Measurements from ENCODE around the gene IL24.

IL24 gene

DNA sequence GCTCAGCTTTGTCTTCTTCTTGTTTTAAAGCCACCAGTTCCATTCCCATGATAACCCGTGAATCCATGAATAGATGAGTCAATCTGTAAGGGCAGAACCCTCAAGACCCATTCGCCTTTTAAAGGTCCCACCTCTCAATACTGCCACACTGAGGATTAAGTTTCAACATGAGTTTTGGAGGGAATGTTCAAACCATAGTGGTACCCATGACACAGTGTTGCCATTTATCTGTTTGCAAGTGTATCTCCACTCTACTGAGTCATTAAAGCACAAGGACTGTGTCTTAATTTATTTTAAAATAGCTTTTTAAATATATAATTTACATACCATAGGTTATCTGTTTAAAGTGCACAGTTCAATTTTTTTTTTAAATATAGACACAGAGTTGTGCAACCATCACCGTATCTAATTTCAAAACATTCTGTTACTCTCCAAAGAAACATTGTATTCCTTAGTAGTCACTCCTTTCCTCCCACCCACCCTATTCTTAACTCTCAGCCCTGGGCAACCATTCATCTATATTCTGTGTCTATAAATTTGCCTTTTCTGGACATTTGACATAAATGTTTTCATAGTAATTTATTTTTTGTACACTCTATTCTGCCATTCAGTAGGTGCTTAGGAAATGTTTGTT lies 4.8 kb upstream of the IL24 start:
- TF ChIP-seq EP300 (IDR thresholded peaks at IDR 0.05; ENCODE audit: borderline replicate concordance): no peak
- TF ChIP-seq, protein P1, sequence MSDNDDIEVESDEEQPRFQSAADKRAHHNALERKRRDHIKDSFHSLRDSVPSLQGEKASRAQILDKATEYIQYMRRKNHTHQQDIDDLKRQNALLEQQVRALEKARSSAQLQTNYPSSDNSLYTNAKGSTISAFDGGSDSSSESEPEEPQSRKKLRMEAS (IDR thresholded peaks at IDR 0.05): no peak
- TF ChIP-seq CEBPB (IDR thresholded peaks at IDR 0.05): peak; percentile 62; the same call in 1 of the 2 replicates
- TF ChIP-seq TAF1 (IDR thresholded peaks at IDR 0.05; ENCODE audit: low read depth): no peak

DNA sequence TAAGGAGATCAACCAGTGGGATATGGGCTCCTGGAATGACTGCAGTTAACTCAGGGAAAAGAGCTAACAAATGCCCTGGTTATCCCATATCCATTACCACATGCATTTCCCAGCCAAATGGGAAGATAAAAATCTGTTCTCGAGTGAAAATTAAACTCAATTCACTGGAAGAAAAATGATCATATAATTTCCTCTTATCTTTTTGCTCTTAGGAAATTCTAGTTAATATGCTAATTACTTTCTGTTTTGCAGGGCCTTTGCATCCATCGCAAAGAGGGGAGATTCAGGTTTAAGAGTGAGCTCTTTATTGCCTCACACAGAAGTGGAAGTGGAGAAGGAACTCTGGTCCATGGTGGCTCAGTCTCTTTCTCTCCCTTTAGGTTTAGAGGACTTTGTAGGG lies 3.9 kb upstream of the IL24 start:
- TF ChIP-seq TEAD4 (IDR thresholded peaks at IDR 0.05) (no peak), RAD21 (IDR thresholded peaks at IDR 0.05; ENCODE audit: low read depth) (no peak), YY1 (IDR thresholded peaks at IDR 0.05; ENCODE audit: low read depth) (no peak), TCF12 (IDR thresholded peaks at IDR 0.05; ENCODE audit: low read depth) (no peak), NFIC (IDR thresholded peaks at IDR 0.05) (no peak), USF1 (IDR thresholded peaks at IDR 0.05) (no peak), TAF1 (IDR thresholded peaks at IDR 0.05; ENCODE audit: low read depth) (no peak), REST (IDR thresholded peaks at IDR 0.05; ENCODE audit: low read depth) (no peak), EGR1 (IDR thresholded peaks at IDR 0.05) (no peak), CEBPB (IDR thresholded peaks at IDR 0.05) (no peak), FOXM1 (IDR thresholded peaks at IDR 0.05; ENCODE audit: borderline replicate concordance, low read depth) (no peak), EP300 (IDR thresholded peaks at IDR 0.05; ENCODE audit: borderline replicate concordance) (no peak)
- TF ChIP-seq, protein P1 (IDR thresholded peaks at IDR 0.05): no peak

- no peak for TF ChIP-seq REST (IDR thresholded peaks at IDR 0.05; ENCODE audit: low read depth)
- no peak for TF ChIP-seq TCF12 (IDR thresholded peaks at IDR 0.05; ENCODE audit: low read depth)
- no peak for TF ChIP-seq RAD21 (IDR thresholded peaks at IDR 0.05; ENCODE audit: low read depth)
- TF ChIP-seq USF1 (IDR thresholded peaks at IDR 0.05): no peak
- TF ChIP-seq TEAD4 (IDR thresholded peaks at IDR 0.05): no peak
- no peak for TF ChIP-seq EGR1 (IDR thresholded peaks at IDR 0.05)
- TF ChIP-seq FOXM1 (IDR thresholded peaks at IDR 0.05; ENCODE audit: borderline replicate concordance, low read depth): no peak
- TF ChIP-seq, protein P1 (IDR thresholded peaks at IDR 0.05): no peak
- no peak for TF ChIP-seq EP300 (IDR thresholded peaks at IDR 0.05; ENCODE audit: borderline replicate concordance)
- no peak for TF ChIP-seq TAF1 (IDR thresholded peaks at IDR 0.05; ENCODE audit: low read depth)
- no peak for TF ChIP-seq ZBTB7A (IDR thresholded peaks at IDR 0.05; ENCODE audit: low read depth)
Observed at GRCh38 chr1:206895325-206895724, 1.9 kb upstream of the IL24 start.

DNA sequence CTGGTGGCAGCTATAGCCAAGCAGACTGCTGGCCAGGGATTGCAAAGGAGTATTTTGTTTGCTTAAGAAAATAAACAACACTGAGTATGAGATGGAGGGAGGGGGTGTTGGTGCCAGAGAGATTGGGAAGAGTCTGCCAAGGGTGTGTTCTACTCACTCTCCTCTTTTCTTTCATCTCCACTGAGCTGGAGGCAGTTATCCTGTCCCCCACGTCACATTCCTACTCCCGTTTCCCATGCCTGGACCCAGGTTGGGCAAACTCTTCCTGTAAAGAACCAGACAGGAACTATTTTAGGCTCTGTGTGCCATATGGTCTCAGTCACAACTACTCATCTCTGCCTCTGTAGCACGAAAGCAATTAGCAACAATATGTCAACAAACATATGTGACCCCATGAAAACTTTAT lies 1.4 kb upstream of the IL24 start:
- TF ChIP-seq, protein P1 (IDR thresholded peaks at IDR 0.05): no peak
- TF ChIP-seq FOXM1 (IDR thresholded peaks at IDR 0.05; ENCODE audit: borderline replicate concordance, low read depth) (no peak), TEAD4 (IDR thresholded peaks at IDR 0.05) (no peak), RAD21 (IDR thresholded peaks at IDR 0.05; ENCODE audit: low read depth) (no peak), CEBPB (IDR thresholded peaks at IDR 0.05) (no peak), YY1 (IDR thresholded peaks at IDR 0.05; ENCODE audit: low read depth) (no peak)

DNA sequence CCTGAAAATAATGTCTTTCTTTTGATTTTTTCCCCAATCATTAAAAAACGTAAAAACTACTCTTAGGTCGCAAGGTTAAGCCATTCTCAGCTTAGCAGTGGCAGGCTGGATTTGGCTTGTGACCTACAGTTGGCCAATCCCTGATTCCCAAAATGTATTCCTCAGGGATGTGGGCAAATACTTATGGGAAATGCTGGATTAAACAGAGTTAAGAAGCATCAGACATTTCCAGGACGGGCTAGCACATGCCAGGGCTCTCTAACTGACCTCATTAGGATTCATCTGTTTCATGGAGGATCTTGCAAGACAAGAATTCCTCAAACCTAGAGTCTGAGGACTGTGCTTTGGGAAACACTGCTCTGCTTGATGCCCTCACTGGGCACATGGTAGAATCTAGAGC lies 982 bp upstream of the IL24 start:
- TF ChIP-seq RAD21 (IDR thresholded peaks at IDR 0.05; ENCODE audit: low read depth) (no peak), TEAD4 (IDR thresholded peaks at IDR 0.05) (no peak), REST (IDR thresholded peaks at IDR 0.05; ENCODE audit: low read depth) (no peak), USF1 (IDR thresholded peaks at IDR 0.05) (no peak), CREB1 (IDR thresholded peaks at IDR 0.05; ENCODE audit: low read depth) (no peak), NFIC (IDR thresholded peaks at IDR 0.05) (no peak), YY1 (IDR thresholded peaks at IDR 0.05; ENCODE audit: low read depth) (no peak), TAF1 (IDR thresholded peaks at IDR 0.05; ENCODE audit: low read depth) (no peak), TCF12 (IDR thresholded peaks at IDR 0.05; ENCODE audit: low read depth) (no peak)
- TF ChIP-seq, protein P1 (IDR thresholded peaks at IDR 0.05): no peak

Data from Ishikawa (cell line).